PC-9 (cell line): ENCODE data around the gene TTC28.

Source experiments
- CTCF ChIP-seq: fragments of 200-600 bp; sonication (generic); conservative IDR thresholded peaks from 2 replicates; pipeline ENCODE4 v1.6.1; 2017; ENCODE audit warnings: mixed run types, antibody characterized with exemption, mild to moderate bottlenecking, moderate library complexity
- EZH2 ChIP-seq: fragments of 200-600 bp; sonication (generic); IDR thresholded peaks from 2 replicates; pipeline ENCODE4 v1.8.0; 2017; ENCODE audit warnings: antibody characterized with exemption, low read depth

GRCh38 chr22:28151151-28151816, 528.4 kb downstream of the TTC28 start:
- no peak for TF ChIP-seq CTCF
- no peak for TF ChIP-seq EZH2
